ENCODE data around the gene RPIA. TPM values are rescaled to one million over a fixed set of nuclear protein-coding genes. Genes with fewer than 3 reads are reported as not detected.

Gene RPIA
- total RNA-seq, 1 experiment from 2014 or later = 18.2 TPM

- in situ Hi-C loops (cut with HindIII; ENCODE audit: low pct_unique_long_range_greater_than_20kb, low sequenced_read_pairs) = no loop called here
These were observed 23.2 kb downstream of the RPIA start for GRCh38 chr2:88714667-88715066.

GRCh38 chr2:88720399-88720798, 28.9 kb downstream of the RPIA start:
- intact Hi-C loops (cut with micrococcal nuclease; ENCODE audit: unreplicated experiment) = no loop called here
- ATAC-seq = no peak
- no peak for DNase-seq (ENCODE audit: low read depth, low spot score)
- no peaks in the 10 kb centered on the region for H3K4me1 ChIP-seq (ENCODE audit: control insufficient read depth, insufficient read depth, low read length)
- BruUV-seq (replicated peaks) = no TSS peak
- TF ChIP-seq POLR2AphosphoS5 (IDR thresholded peaks at IDR 0.05; ENCODE audit: low read depth, low read length) = no peak
- no peak for TF ChIP-seq SIN3A (IDR thresholded peaks at IDR 0.05; ENCODE audit: borderline replicate concordance, insufficient read depth, low read depth, low read length)
- TF ChIP-seq TCF7L2 (IDR thresholded peaks at IDR 0.05; ENCODE audit: low read depth, low read length) = no peak
- TF ChIP-seq, protein P1, sequence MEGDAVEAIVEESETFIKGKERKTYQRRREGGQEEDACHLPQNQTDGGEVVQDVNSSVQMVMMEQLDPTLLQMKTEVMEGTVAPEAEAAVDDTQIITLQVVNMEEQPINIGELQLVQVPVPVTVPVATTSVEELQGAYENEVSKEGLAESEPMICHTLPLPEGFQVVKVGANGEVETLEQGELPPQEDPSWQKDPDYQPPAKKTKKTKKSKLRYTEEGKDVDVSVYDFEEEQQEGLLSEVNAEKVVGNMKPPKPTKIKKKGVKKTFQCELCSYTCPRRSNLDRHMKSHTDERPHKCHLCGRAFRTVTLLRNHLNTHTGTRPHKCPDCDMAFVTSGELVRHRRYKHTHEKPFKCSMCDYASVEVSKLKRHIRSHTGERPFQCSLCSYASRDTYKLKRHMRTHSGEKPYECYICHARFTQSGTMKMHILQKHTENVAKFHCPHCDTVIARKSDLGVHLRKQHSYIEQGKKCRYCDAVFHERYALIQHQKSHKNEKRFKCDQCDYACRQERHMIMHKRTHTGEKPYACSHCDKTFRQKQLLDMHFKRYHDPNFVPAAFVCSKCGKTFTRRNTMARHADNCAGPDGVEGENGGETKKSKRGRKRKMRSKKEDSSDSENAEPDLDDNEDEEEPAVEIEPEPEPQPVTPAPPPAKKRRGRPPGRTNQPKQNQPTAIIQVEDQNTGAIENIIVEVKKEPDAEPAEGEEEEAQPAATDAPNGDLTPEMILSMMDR (IDR thresholded peaks at IDR 0.05) = no peak
- TF ChIP-seq, protein P2, sequence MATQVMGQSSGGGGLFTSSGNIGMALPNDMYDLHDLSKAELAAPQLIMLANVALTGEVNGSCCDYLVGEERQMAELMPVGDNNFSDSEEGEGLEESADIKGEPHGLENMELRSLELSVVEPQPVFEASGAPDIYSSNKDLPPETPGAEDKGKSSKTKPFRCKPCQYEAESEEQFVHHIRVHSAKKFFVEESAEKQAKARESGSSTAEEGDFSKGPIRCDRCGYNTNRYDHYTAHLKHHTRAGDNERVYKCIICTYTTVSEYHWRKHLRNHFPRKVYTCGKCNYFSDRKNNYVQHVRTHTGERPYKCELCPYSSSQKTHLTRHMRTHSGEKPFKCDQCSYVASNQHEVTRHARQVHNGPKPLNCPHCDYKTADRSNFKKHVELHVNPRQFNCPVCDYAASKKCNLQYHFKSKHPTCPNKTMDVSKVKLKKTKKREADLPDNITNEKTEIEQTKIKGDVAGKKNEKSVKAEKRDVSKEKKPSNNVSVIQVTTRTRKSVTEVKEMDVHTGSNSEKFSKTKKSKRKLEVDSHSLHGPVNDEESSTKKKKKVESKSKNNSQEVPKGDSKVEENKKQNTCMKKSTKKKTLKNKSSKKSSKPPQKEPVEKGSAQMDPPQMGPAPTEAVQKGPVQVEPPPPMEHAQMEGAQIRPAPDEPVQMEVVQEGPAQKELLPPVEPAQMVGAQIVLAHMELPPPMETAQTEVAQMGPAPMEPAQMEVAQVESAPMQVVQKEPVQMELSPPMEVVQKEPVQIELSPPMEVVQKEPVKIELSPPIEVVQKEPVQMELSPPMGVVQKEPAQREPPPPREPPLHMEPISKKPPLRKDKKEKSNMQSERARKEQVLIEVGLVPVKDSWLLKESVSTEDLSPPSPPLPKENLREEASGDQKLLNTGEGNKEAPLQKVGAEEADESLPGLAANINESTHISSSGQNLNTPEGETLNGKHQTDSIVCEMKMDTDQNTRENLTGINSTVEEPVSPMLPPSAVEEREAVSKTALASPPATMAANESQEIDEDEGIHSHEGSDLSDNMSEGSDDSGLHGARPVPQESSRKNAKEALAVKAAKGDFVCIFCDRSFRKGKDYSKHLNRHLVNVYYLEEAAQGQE (IDR thresholded peaks at IDR 0.05; ENCODE audit: insufficient read depth in 1 of 2, low read depth in 2 of 2, low read length in 1 of 2) = no peak
- no peaks in the 10 kb centered on the region for H3K36me3 ChIP-seq (ENCODE audit: control insufficient read depth, insufficient read depth, low read length)
- POLR2A ChIA-PET = no interaction called here
- in situ Hi-C loops (cut with HindIII; ENCODE audit: low pct_unique_long_range_greater_than_20kb, low sequenced_read_pairs) = no loop called here
- no peak overlapping the region for H3K27ac ChIP-seq (ENCODE audit: low read length)
- H3K4me3 ChIP-seq (ENCODE audit: low read depth in 2 of 2, low read length in 2 of 2) = no peak overlapping the region
- H3K27me3 ChIP-seq (ENCODE audit: control insufficient read depth, insufficient read depth, low read length) = no peaks in the 10 kb centered on the region
- CTCF ChIA-PET = no interaction called here
- H3K9me3 ChIP-seq (ENCODE audit: control insufficient read depth, insufficient read depth, low read depth, low read length) = peaks cover 3% of the 10 kb centered on the region; the same call in 1 of the 2 replicates

More at GRCh38 chr2:88714667-88715066, 23.2 kb downstream of the RPIA start:
- Histone ChIP-seq H3K36me3 (ENCODE audit: control insufficient read depth, insufficient read depth, low read length) (no peaks in the 10 kb centered on the region), H3K27me3 (ENCODE audit: control insufficient read depth, insufficient read depth, low read length) (no peaks in the 10 kb centered on the region), H3K4me1 (ENCODE audit: control insufficient read depth, insufficient read depth, low read length) (no peaks in the 10 kb centered on the region), H3K27ac (ENCODE audit: low read length) (no peak overlapping the region), H3K4me3 (ENCODE audit: low read depth in 2 of 2, low read length in 2 of 2) (no peak overlapping the region), H3K9me3 (ENCODE audit: control insufficient read depth, insufficient read depth, low read depth, low read length) (peaks cover 3% of the 10 kb centered on the region; the same call in 1 of the 2 replicates)
- TF ChIP-seq SIN3A (IDR thresholded peaks at IDR 0.05; ENCODE audit: borderline replicate concordance, insufficient read depth, low read depth, low read length) (no peak), POLR2AphosphoS5 (IDR thresholded peaks at IDR 0.05; ENCODE audit: low read depth, low read length) (no peak), TCF7L2 (IDR thresholded peaks at IDR 0.05; ENCODE audit: low read depth, low read length) (no peak)
- TF ChIP-seq, protein P2 (IDR thresholded peaks at IDR 0.05; ENCODE audit: insufficient read depth in 1 of 2, low read depth in 2 of 2, low read length in 1 of 2) = no peak
- TF ChIP-seq, protein P1 (IDR thresholded peaks at IDR 0.05) = no peak
- DNase-seq (ENCODE audit: low read depth, low spot score) = no peak
- ChIA-PET CTCF (no interaction called here), POLR2A (interaction anchor here (0.6 kb wide), 1 partner anchor 654 kb away, joined by 4 read pairs; no protein-coding TSS in a partner anchor)
- intact Hi-C loops (cut with micrococcal nuclease; ENCODE audit: unreplicated experiment) = no loop called here
- no peak for ATAC-seq
- BruUV-seq (replicated peaks) = no TSS peak

All from Panc1 (cell line).